Endothelial cell of umbilical vein (primary cell): ENCODE data around the gene SFTA2. TPM values are rescaled to one million over a fixed set of nuclear protein-coding genes. Genes with fewer than 3 reads are reported as not detected.

Experiments used
- BruUV-seq: library from RNA; stranded (reverse); fragments of 400-500 nt; replicated peaks from 2 replicates; lab custom pipeline; 2021; lab: Mats Ljungman, UMichigan
- CTCF ChIA-PET: fragments of 300-600, 350-600 bp; sonication (Branson Sonifier 250); formaldehyde crosslinking; loops from one replicate; lab custom pipeline; 2021; ENCODE audit warnings: antibody characterized with exemption, inconsistent platforms; lab: Charles Lee
- POLR2A ChIA-PET: fragments of 300-600, 350-600 bp; sonication (Branson Sonifier 250); formaldehyde crosslinking; loops from one replicate; lab custom pipeline; 2021; ENCODE audit warnings: antibody characterized with exemption, inconsistent platforms; lab: Charles Lee
- DNase-seq: peaks from one replicate; pipeline ENCODE4 v3.0.0-alpha.2; 2011; ENCODE audit warnings: low read depth, low spot score
- FAIRE-seq: peaks from 2 replicates; lab custom pipeline; 2011; peaks lifted over from hg19 to GRCh38; lab: Jason Lieb, UNC
- H2AFZ ChIP-seq: 2 replicates; pipeline ENCODE4 v1.6.0; 2012; ENCODE audit warnings: low read depth, low read length, control low read depth, inconsistent platforms
- H3K27ac ChIP-seq: 2 replicates; pipeline ENCODE4 v1.5.1; 2011; ENCODE audit warnings: low read depth, mild to moderate bottlenecking, control low read depth, low read length, moderate library complexity; ENCODE audit not compliant: insufficient read depth
- H3K27me3 ChIP-seq, 2 experiments: 2 replicates each; pipeline versions ENCODE4 v1.6.0 to v1.6.1; 2011; ENCODE audit warnings: low read length in 2 of 2, mixed read lengths in 1 of 2; ENCODE audit not compliant: control insufficient read depth in 2 of 2, insufficient read depth in 2 of 2
- H3K36me3 ChIP-seq, 2 experiments: 2 replicates in 1 of 2; 3 replicates in 1 of 2; pipeline ENCODE4 v1.5.1; 2011; ENCODE audit warnings: low read length in 2 of 2, mild to moderate bottlenecking in 1 of 2, moderate library complexity in 1 of 2; ENCODE audit not compliant: control insufficient read depth in 2 of 2, insufficient read depth in 2 of 2; ENCODE audit errors: extremely low read depth in 1 of 2
- H3K4me1 ChIP-seq: 3 replicates; pipeline ENCODE4 v1.5.1; 2011; ENCODE audit warnings: mild to moderate bottlenecking, low read length; ENCODE audit not compliant: control insufficient read depth, insufficient read depth; ENCODE audit errors: extremely low read depth
- H3K4me2 ChIP-seq: 2 replicates; pipeline ENCODE4 v1.6.1; 2011; ENCODE audit warnings: low read length, control low read depth, mixed read lengths; ENCODE audit not compliant: insufficient read depth
- H3K4me3 ChIP-seq, 3 experiments: fragments of 200-600 bp in 1 of 3; sonication (generic), shearing (Covaris generic) in 1 of 3; replicated peaks in 1 of 3; 2 replicates each; pipeline ENCODE4 v1.5.1; 2011 to 2016; ENCODE audit warnings: control low read depth in 3 of 3, low read length in 3 of 3, mild to moderate bottlenecking in 2 of 3, inconsistent platforms in 1 of 3, low read depth in 1 of 3, moderate library complexity in 1 of 3; ENCODE audit not compliant: insufficient read depth in 1 of 3
- H3K79me2 ChIP-seq: 2 replicates; pipeline ENCODE4 v1.6.0; 2012; ENCODE audit warnings: low read length, inconsistent platforms; ENCODE audit not compliant: control insufficient read depth, insufficient read depth
- H3K9ac ChIP-seq: replicated peaks from 2 replicates; pipeline ENCODE3; 2011; ENCODE audit warnings: low read length, control low read depth; ENCODE audit not compliant: insufficient read depth; ENCODE audit errors: extremely low read depth
- H3K9me1 ChIP-seq: replicated peaks from 3 replicates; pipeline ENCODE4 v1.6.0; 2011; ENCODE audit warnings: mild to moderate bottlenecking, low read length; ENCODE audit not compliant: control insufficient read depth, insufficient read depth; ENCODE audit errors: extremely low read depth
- H3K9me3 ChIP-seq: replicated peaks from 2 replicates; pipeline ENCODE4 v1.5.1; 2012; ENCODE audit warnings: low read length, inconsistent platforms; ENCODE audit not compliant: control insufficient read depth, insufficient read depth
- H4K20me1 ChIP-seq: replicated peaks from 2 replicates; pipeline ENCODE3; 2011; ENCODE audit warnings: mild to moderate bottlenecking, low read length; ENCODE audit not compliant: control insufficient read depth, insufficient read depth; ENCODE audit errors: extremely low read depth
- EZH2 ChIP-seq: IDR thresholded peaks from 2 replicates; pipeline ENCODE4 v1.6.1; 2012; ENCODE audit warnings: borderline replicate concordance, low read depth, mild to moderate bottlenecking, moderate library complexity, low read length, inconsistent platforms; ENCODE audit not compliant: severe bottlenecking
- FOS ChIP-seq: IDR thresholded peaks from 2 replicates; pipeline ENCODE4 v1.6.1; 2011; ENCODE audit warnings: mild to moderate bottlenecking, low read length, moderate library complexity, borderline replicate concordance; ENCODE audit not compliant: insufficient read depth
- GATA2 ChIP-seq: IDR thresholded peaks from 2 replicates; pipeline ENCODE4 v1.7.0; 2011; ENCODE audit warnings: low read depth, mild to moderate bottlenecking, moderate library complexity, mixed read lengths, low read length; ENCODE audit not compliant: insufficient read length, insufficient read depth
- JUN ChIP-seq: IDR thresholded peaks from 2 replicates; pipeline ENCODE4 v1.6.1; 2011; ENCODE audit warnings: borderline replicate concordance, low read depth; ENCODE audit not compliant: insufficient read length, insufficient read depth
- MYC ChIP-seq: IDR thresholded peaks from one replicate; pipeline ENCODE4 v1.6.1; 2011; ENCODE audit warnings: mild to moderate bottlenecking, low read depth, low read length
- POLR2A ChIP-seq: IDR thresholded peaks from 2 replicates; pipeline ENCODE4 v1.6.1; 2012; ENCODE audit warnings: low read depth, mild to moderate bottlenecking, control low read depth, low read length
- POLR2AphosphoS5 ChIP-seq: IDR thresholded peaks from 2 replicates; pipeline ENCODE4 v1.6.1; 2012; ENCODE audit warnings: low read depth, mild to moderate bottlenecking, control low read depth, low read length, moderate library complexity; ENCODE audit not compliant: insufficient read depth
- dilution Hi-C: fragments of 300-500 bp; cut with MboI; formaldehyde crosslinking; loops from one replicate; pipeline ENCODE4 v1.15.0; 2019; ENCODE audit warnings: low sequenced_read_pairs; ENCODE audit not compliant: extremely low pct_ligation_motif_present
- intact Hi-C: fragments of 100-400 bp; cut with micrococcal nuclease; formaldehyde crosslinking; loops from one replicate; pipeline ENCODE4 v1.10.0; 2022
- polyA plus RNA-seq, 4 experiments: library from polyadenylated mRNA; depleted of rRNA in 3 of 4; stranded (reverse) in 3 of 4; unstranded in 1 of 4; fragments of >200 nt; gene quantifications; 2 replicates each; pipeline versions ENCODE4 v1.2.1 to v1.2.3, GENCODE V29; 2011 to 2012; ENCODE audit warnings: missing spikeins in 1 of 4
- total RNA-seq: library from RNA; stranded (reverse); gene quantifications from 2 replicates; pipeline ENCODE4 v1.2.3, GENCODE V29; 2021
- TF ChIP-seq, protein P1 (sequence below), 2 donors: IDR thresholded peaks; 1 replicate in 1 of 2; 2 replicates in 1 of 2; pipeline ENCODE4 v1.5.1; 2011; ENCODE audit warnings: low read length in 2 of 2, mild to moderate bottlenecking in 2 of 2, moderate library complexity in 2 of 2, control low read depth in 1 of 2, inconsistent platforms in 1 of 2, low read depth in 1 of 2; ENCODE audit not compliant: insufficient read depth in 1 of 2; ENCODE audit errors: extremely low read depth in 1 of 2
- TF ChIP-seq, protein P2 (sequence below): IDR thresholded peaks from 2 replicates; pipeline ENCODE4 v1.6.1; 2011; ENCODE audit not compliant: insufficient read depth, insufficient read length

Gene SFTA2
- total and polyA plus RNA-seq, 2 donors (not counting 3 experiments of a cell fraction or from before 2014, with no cell fraction given) = not detected

DNA sequence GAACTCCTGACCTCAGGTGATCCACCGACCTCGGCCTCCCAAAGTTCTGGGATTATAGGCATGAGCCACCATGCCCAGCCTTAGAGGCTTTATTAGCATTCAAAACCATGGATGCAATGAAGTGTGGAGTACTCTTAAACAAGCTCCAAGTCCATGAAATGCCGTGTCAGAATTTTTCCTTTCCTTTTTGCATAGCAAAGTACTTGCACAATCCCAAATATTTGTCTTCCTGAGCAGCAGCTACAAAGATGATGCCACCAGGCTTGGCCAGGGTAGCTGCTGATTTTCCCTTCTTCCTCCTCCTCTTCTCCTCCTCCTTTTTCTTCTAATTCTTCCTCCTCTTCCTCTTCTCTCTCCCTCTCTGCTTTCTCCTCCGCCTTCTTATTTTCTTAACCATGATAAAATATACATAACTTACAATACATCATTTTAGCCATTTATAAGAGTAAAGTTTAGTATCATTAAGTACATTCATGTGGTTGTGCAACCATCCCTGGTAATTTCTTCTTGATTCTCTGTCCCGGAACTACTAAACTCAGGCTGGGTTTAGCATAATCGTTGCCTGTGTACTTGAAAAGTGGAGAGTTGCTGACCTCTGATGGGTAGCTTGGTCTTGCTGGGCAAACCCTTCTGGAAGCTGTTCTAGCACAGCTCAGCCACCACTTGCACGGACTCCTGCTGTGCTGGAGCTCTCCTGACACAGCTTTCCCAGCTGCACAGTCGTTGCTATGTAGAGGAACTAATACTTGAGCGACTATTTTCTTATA, 29.1 kb upstream of the SFTA2 start:
- no peaks in the 10 kb centered on the region for H4K20me1 ChIP-seq

More for the DNA sequence above, 29.1 kb upstream of the SFTA2 start:
- TF ChIP-seq POLR2A (no peak), EZH2 (no peak), JUN (no peak), POLR2AphosphoS5 (no peak), FOS (no peak), MYC (no peak), GATA2 (no peak)
- TF ChIP-seq, protein P1, sequence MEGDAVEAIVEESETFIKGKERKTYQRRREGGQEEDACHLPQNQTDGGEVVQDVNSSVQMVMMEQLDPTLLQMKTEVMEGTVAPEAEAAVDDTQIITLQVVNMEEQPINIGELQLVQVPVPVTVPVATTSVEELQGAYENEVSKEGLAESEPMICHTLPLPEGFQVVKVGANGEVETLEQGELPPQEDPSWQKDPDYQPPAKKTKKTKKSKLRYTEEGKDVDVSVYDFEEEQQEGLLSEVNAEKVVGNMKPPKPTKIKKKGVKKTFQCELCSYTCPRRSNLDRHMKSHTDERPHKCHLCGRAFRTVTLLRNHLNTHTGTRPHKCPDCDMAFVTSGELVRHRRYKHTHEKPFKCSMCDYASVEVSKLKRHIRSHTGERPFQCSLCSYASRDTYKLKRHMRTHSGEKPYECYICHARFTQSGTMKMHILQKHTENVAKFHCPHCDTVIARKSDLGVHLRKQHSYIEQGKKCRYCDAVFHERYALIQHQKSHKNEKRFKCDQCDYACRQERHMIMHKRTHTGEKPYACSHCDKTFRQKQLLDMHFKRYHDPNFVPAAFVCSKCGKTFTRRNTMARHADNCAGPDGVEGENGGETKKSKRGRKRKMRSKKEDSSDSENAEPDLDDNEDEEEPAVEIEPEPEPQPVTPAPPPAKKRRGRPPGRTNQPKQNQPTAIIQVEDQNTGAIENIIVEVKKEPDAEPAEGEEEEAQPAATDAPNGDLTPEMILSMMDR (IDR thresholded peaks at IDR 0.05; ENCODE audit: extremely low read depth in 1 of 2, insufficient read depth in 1 of 2, low read depth in 1 of 2, low read length in 2 of 2) = no peak
- TF ChIP-seq, protein P2, sequence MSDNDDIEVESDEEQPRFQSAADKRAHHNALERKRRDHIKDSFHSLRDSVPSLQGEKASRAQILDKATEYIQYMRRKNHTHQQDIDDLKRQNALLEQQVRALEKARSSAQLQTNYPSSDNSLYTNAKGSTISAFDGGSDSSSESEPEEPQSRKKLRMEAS = no peak
- Histone ChIP-seq H3K4me3 (no peak overlapping the region), H3K27ac (no peak overlapping the region), H3K4me1 (no peaks in the 10 kb centered on the region), H3K36me3 (no peaks in the 10 kb centered on the region), H3K9ac (no peak overlapping the region), H3K27me3 (peaks cover 27 to 32% of the 10 kb centered on the region in 2 experiments), H3K79me2 (no peaks in the 10 kb centered on the region), H3K4me2 (no peak overlapping the region), H3K9me3 (no peaks in the 10 kb centered on the region), H3K9me1 (no peaks in the 10 kb centered on the region), H2AFZ (no peak overlapping the region)
- intact Hi-C loops = no loop called here
- POLR2A ChIA-PET = no interaction called here
- CTCF ChIA-PET = interaction anchor here (0.8 to 1.4 kb wide), 2 partner anchors 29 to 119 kb away, joined by 3 read pairs; no protein-coding TSS in a partner anchor
- no TSS peak for BruUV-seq
- dilution Hi-C loops = no loop called here
- FAIRE-seq (no peak), DNase-seq (no peak)
